GM18517 (cell line): Measurements from ENCODE around the gene ZNF80.
"Not testable (repeated sequence)": the region's sequence is repeated elsewhere in the genome, so short reads cannot be mapped to it uniquely, and the experiment has no call there.

ENCODE experiments used
- ATAC-seq: cut with Tn5 transposase; IDR thresholded peaks from one replicate; pipeline ENCODE4 v1.9.1; 2021; ENCODE audit warnings: mild to moderate bottlenecking, moderate library complexity; ENCODE audit not compliant: unreplicated experiment

Gene ZNF80

GRCh38 chr3:114237478-114237877 lies at the start of gene ZNF80:
ZNF80 (minus strand) TSS chr3:114237578; CDS start chr3:114237074, 504 bp downstream.
- ATAC-seq: not testable (repeated sequence)

DNA sequence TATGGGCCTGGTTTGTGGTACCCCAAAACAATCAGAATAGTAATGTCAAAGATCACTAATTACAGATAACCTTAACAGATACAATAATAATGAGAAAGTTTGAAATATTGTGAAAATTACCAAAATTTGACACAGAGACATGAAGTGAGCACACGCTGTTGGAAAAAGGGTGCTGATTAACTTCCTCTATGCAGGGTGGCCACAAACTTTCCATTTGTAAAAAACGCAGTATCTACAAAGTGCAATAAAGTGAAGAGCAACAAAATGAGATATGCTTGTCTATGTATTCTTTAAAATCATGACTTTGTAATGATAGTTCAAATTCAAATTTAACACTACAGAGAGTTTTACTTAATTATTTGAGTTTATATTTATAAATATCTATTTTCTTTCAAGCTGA lies 48.9 kb upstream of the ZNF80 start:
- ATAC-seq: no peak

DNA sequence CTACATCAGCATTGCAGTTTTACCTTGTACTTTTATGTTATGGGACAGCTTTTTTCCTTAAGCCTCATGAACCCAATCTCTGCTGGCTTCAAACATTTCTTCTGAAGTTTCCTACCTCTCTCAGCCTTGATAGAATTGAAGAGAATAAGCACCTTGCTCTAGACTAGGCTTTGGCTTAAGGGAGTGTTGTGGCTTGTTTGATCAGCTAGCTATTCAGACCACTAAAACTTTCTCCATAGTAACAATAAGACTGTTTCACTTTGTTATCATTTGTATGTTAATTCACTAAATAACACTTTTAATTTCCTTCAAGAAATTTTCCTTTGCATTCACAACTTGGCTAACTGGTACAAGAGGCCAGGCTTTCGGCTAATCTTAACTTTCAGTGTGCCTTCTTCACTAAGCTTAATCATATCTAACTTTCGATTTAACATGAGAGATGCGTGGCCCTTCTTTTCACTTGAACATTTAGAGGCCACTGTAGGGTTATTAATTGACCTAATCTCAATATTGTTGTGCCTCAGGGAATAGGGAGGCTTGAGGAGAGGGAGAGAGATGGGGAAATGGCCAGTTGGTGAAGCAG lies 48.4 kb upstream of the ZNF80 start:
- no peak for ATAC-seq

GRCh38 chr3:114284644-114285043 lies 47.3 kb upstream of the ZNF80 start:
- ATAC-seq: no peak

- ATAC-seq: not testable (repeated sequence)
Measured at GRCh38 chr3:114276856-114277255, 39.5 kb upstream of the ZNF80 start.

- no peak for ATAC-seq
Measured at GRCh38 chr3:114274929-114275328, 37.6 kb upstream of the ZNF80 start.

GRCh38 chr3:114272271-114272670 lies 34.9 kb upstream of the ZNF80 start:
- ATAC-seq: no peak

GRCh38 chr3:114270019-114270418 lies 32.6 kb upstream of the ZNF80 start:
- no peak for ATAC-seq

DNA sequence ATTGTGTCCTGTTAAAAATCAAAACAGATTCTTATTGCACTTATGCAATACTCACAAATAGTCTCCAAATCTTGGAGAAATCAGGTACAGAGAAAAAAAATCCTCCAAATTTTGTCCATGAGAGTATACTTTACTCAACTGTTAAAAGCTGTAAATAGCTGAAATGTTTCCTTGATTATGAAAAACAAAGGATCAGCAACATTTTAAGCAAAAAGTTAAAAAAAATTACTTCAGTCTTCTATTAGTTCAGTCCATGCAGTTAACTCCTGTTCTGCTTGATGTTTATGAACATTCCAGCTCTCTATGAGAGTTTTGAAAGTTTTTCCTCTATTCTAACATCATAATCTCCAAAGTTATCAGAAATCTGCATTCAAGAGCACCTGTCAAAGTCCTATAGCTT lies 22.8 kb upstream of the ZNF80 start:
- ATAC-seq: no peak

- ATAC-seq: no peak
Measured at GRCh38 chr3:114259566-114259965, 22.2 kb upstream of the ZNF80 start.

GRCh38 chr3:114253505-114253904 lies 16.1 kb upstream of the ZNF80 start:
- ATAC-seq: no peak

GRCh38 chr3:114252954-114253353 lies 15.6 kb upstream of the ZNF80 start:
- no peak for ATAC-seq

GRCh38 chr3:114242947-114243346 lies 5.6 kb upstream of the ZNF80 start:
- peak; percentile 98 for ATAC-seq

DNA sequence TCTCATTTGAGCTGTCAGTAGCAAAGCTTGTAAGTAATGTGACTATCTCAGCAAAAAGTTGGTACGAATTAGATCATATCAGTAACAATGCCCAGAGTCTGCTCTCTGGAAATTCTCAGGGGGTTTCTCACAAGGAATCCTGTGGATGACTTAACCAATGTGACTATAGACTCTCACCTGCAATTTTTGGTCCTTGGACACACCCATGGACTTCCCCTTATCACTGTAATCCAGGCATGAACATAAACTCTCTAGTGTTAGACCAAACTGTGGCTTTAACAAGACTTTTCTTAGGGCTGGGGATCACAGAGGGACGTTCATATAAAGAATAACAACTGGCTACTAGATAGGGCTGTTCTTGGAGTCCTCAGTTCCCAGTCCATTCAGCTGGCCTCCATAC lies 3.9 kb upstream of the ZNF80 start:
- ATAC-seq: no peak

DNA sequence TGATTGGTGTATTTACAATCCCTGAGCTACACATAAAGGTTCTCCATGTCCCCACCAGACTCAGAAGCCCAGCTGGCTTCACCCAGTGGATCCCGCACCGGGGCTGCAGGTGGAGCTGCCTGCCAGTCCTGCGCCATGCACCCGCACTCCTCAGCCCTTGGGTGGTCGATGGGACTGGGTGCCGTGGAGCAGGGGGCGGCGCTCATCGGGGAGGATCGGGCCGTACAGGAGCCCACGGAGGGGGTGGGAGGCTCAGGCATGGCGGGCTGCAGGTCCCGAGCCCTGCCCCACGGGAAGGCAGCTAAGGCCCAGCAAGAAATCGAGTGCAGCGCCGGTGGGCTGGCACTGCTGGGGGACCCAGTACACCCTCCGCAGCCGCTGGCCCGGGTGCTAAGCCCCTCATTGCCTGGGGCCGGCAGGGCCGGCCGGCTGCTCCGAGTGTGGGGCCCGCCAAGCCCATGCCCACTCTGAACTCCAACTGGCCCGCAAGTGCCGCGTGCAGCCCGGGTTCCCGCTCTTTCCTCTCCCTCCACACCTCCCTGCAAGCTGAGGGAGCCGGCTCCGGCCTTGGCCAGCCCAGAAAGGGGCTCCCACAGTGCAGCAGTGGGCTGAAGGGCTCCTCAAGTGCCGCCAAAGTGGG lies 888 bp upstream of the ZNF80 start:
- not testable (repeated sequence) for ATAC-seq

DNA sequence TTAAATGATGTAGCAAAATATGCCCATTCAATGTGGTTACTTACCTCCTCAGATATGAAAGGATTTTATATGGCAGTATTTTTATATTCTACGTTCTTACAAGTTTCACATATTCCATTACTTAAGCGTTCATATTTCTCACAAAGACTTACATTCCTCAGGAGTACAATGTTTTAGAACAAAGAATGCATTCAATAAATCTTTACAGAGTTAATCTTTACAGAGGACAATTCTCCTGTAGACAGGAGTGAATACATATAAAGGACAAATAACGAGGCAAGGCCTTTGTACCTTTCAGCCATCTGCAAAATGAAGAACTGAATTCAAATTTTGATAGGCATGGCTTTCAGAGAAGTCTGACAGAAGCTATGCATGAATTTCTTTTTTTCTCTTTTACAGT lies 1.9 kb downstream of the ZNF80 start:
- ATAC-seq: no peak

GRCh38 chr3:114234745-114235144 lies 2.6 kb downstream of the ZNF80 start:
- ATAC-seq: no peak

DNA sequence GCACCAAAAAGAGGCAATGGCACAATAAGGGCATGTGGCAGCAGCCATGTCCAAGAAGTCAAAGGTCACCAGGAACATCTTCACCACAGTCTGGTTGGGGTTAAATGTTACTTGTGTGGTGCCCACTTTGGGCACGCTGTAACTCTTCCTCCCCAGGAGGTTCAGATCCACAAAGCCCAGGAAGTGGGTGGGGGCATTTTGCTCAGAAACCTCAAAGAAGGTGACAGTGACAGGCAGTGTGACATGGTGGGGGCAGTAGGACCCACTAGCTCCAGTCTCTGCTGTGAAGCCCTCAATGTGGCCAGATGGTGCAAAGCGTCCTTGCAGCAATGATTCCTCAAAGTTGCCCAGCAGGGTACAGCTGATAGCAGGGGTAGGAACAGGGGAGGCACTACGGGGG lies 5.8 kb downstream of the ZNF80 start:
- no peak for ATAC-seq

GRCh38 chr3:114227076-114227475 lies 10.3 kb downstream of the ZNF80 start:
- ATAC-seq: no peak

GRCh38 chr3:114226313-114226712 lies 11.1 kb downstream of the ZNF80 start:
- no peak for ATAC-seq

DNA sequence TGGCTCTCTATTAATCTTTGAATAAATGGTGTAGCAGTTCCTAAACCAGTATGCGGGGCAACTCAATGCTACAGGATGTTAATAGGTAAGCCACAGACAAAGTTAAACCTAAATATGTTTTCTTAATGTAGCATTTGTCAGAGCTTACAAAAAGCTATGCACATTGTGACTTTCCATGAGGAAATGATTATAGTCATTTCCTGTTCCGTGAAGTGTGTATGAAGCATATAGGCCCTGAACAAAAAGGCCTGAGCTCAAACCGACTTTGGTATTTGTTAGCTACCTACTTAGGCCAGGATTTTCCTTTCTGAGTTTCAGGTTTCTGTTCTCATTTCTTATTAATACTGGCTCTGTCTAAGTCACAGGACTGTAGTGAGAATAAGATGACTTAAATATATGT lies 14.2 kb downstream of the ZNF80 start:
- ATAC-seq: peak; percentile 94

GRCh38 chr3:114221881-114222264 lies 15.5 kb downstream of the ZNF80 start:
- no peak for ATAC-seq
